ENCODE measurements around the gene RPS4Y1. TPM values are rescaled to one million over a fixed set of nuclear protein-coding genes. Genes with fewer than 3 reads are reported as not detected.
"Not testable (repeated sequence)": the region's sequence is repeated elsewhere in the genome, so short reads cannot be mapped to it uniquely, and the experiment has no call there.

RPS4Y1 gene
- total RNA-seq, 1 experiment from 2014 or later = 432 TPM

GRCh38 chrY:2857068-2857467 lies 15.7 kb downstream of the RPS4Y1 start:
- Histone ChIP-seq H3K4me3 (no peak overlapping the region), H3K27me3 (replicated peaks) (no peaks in the 10 kb centered on the region), H3K4me1 (replicated peaks) (peaks cover 44% of the 10 kb centered on the region), H3K27ac (peak overlapping the region; percentile 46), H3K36me3 (peaks cover 71% of the 10 kb centered on the region), H3K9me3 (replicated peaks) (no peaks in the 10 kb centered on the region)
- DNase-seq (ENCODE audit: low read depth in 1 of 2, low spot score in 2 of 2) = no peak

- H3K27ac ChIP-seq = peak overlapping the region; percentile 87
- peak; percentile 74 to 78 for DNase-seq (ENCODE audit: low read depth in 1 of 2, low spot score in 2 of 2)
- no peak overlapping the region for H3K4me3 ChIP-seq
Measured at GRCh38 chrY:2857686-2858085, 16.3 kb downstream of the RPS4Y1 start.

GRCh38 chrY:2859782-2860181 lies 18.4 kb downstream of the RPS4Y1 start:
- Histone ChIP-seq H3K27ac (peak overlapping the region; percentile 87), H3K36me3 (peaks cover 74% of the 10 kb centered on the region), H3K27me3 (replicated peaks) (no peaks in the 10 kb centered on the region), H3K4me1 (replicated peaks) (peaks cover 44% of the 10 kb centered on the region), H3K9me3 (replicated peaks) (no peaks in the 10 kb centered on the region), H3K4me3 (no peak overlapping the region)
- peak in 1 of 2 experiments; percentile 12 for DNase-seq (ENCODE audit: low read depth in 1 of 2, low spot score in 2 of 2)

More at GRCh38 chrY:2857686-2858085, 16.3 kb downstream of the RPS4Y1 start:
- Histone ChIP-seq H3K9me3 (replicated peaks) (no peaks in the 10 kb centered on the region), H3K27me3 (replicated peaks) (no peaks in the 10 kb centered on the region), H3K36me3 (peaks cover 71% of the 10 kb centered on the region), H3K4me1 (replicated peaks) (peaks cover 44% of the 10 kb centered on the region)

- H3K9me3 ChIP-seq (replicated peaks) = no peaks in the 10 kb centered on the region
- no peaks in the 10 kb centered on the region for H3K27me3 ChIP-seq (replicated peaks)
- peaks cover 71% of the 10 kb centered on the region for H3K36me3 ChIP-seq
- peak in 1 of 2 experiments; percentile 55 for DNase-seq (ENCODE audit: low read depth in 1 of 2, low spot score in 2 of 2)
- H3K4me1 ChIP-seq (replicated peaks) = peaks cover 44% of the 10 kb centered on the region
- H3K27ac ChIP-seq = peak overlapping the region; percentile 87
- H3K4me3 ChIP-seq = no peak overlapping the region
Measured at GRCh38 chrY:2860511-2860910, 19.1 kb downstream of the RPS4Y1 start.

DNA sequence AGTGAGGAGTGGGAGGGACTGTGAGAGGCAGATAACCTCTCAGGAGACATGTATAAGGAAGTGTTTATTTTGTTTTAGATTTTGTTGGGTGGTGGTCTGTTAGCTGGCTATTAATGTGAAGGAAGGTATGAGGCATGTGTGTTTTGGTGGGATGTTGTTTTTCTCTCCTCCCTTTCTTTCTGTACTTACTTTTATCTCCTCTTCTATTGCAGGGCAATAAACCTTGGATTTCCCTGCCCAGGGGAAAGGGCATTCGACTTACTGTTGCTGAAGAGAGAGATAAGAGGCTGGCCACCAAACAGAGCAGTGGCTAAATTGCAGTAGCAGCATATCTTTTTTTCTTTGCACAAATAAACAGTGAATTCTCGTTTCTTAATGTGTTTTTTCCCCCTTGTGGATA lies 25.2 kb downstream of the RPS4Y1 start:
- DNase-seq (ENCODE audit: low read depth in 1 of 2, low spot score in 2 of 2) = no peak
- Histone ChIP-seq H3K36me3 (peaks cover 61% of the 10 kb centered on the region), H3K27ac (no peak overlapping the region), H3K4me3 (no peak overlapping the region), H3K9me3 (replicated peaks) (no peaks in the 10 kb centered on the region), H3K4me1 (replicated peaks) (peaks cover 1% of the 10 kb centered on the region; the same call in 1 of the 2 replicates), H3K27me3 (replicated peaks) (no peaks in the 10 kb centered on the region)

- Histone ChIP-seq H3K4me1 (replicated peaks) (no peaks in the 10 kb centered on the region), H3K36me3 (peaks cover 56% of the 10 kb centered on the region), H3K9me3 (replicated peaks) (no peaks in the 10 kb centered on the region), H3K27me3 (replicated peaks) (no peaks in the 10 kb centered on the region), H3K27ac (no peak overlapping the region), H3K4me3 (no peak overlapping the region)
- DNase-seq (ENCODE audit: low read depth in 1 of 2, low spot score in 2 of 2) = no peak
Measured at GRCh38 chrY:2867469-2867868, 26.1 kb downstream of the RPS4Y1 start.

DNA sequence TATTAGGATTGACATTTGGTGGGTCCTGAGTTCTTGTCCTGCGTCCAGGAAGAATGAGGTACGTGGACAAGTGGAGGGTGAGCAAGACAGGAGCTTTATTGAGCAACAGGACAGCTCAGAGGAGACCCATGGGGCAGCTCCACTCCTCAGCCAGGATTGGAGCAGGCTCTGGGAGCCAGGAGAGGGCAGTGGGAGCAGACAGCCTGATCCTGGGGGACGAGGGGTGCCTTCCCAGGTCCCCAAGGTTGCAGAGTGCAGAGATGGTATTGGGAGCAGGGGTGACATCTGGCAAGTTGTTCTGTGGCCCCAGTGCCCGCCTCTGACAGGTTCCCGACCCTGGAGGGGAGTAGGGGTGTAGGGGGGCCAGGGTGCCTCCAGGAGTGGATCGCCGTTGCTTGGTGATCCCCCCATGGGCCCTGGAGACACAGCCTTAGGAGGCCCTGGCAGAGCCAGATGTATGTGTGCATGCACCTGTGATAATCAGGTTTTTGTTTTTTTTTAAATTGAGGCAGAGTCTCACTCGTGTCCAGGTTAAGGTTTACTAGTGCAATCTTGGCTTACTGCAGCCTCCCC lies 26.7 kb downstream of the RPS4Y1 start:
- Histone ChIP-seq H3K9me3 (replicated peaks) (no peaks in the 10 kb centered on the region), H3K36me3 (peaks cover 50% of the 10 kb centered on the region), H3K4me3 (no peak overlapping the region), H3K27ac (no peak overlapping the region), H3K4me1 (replicated peaks) (no peaks in the 10 kb centered on the region), H3K27me3 (replicated peaks) (no peaks in the 10 kb centered on the region)
- DNase-seq (ENCODE audit: low read depth in 1 of 2, low spot score in 2 of 2) = no peak

GRCh38 chrY:2872234-2872633 lies 30.8 kb downstream of the RPS4Y1 start:
- not testable (repeated sequence) for H3K4me1 ChIP-seq (replicated peaks); H3K9me3 ChIP-seq (replicated peaks); H3K27me3 ChIP-seq (replicated peaks); H3K4me3 ChIP-seq; H3K27ac ChIP-seq; DNase-seq (ENCODE audit: low read depth in 1 of 2, low spot score in 2 of 2)
- H3K36me3 ChIP-seq = peaks cover 17% of the 10 kb centered on the region

DNA sequence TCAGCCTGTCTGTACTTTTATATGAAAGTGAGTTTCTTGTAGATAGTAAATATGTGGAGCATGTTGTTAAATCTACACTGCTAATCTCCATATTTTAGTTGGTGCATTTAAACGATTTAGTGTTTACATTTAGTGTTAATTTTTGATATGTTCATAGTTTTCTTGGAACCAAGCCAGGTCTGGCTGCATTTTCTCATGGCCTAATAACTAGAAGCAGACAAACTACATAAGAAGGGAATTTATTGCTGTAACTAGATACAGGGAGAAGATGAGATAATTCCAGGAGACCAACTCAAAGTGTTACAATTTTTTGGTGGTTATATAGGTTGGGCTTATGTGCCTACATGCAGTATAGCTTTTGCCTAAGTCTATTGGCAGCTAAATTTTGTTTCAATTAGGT lies 32.8 kb downstream of the RPS4Y1 start:
- H3K27me3 ChIP-seq (replicated peaks) = no peaks in the 10 kb centered on the region
- H3K9me3 ChIP-seq (replicated peaks) = no peaks in the 10 kb centered on the region
- no peaks in the 10 kb centered on the region for H3K36me3 ChIP-seq
- no peaks in the 10 kb centered on the region for H3K4me1 ChIP-seq (replicated peaks)
- H3K4me3 ChIP-seq = no peak overlapping the region
- no peak overlapping the region for H3K27ac ChIP-seq
- no peak for DNase-seq (ENCODE audit: low read depth in 1 of 2, low spot score in 2 of 2)

- Histone ChIP-seq H3K36me3 (no peaks in the 10 kb centered on the region), H3K4me3 (no peak overlapping the region), H3K9me3 (replicated peaks) (no peaks in the 10 kb centered on the region), H3K4me1 (replicated peaks) (peaks cover 16% of the 10 kb centered on the region), H3K27ac (no peak overlapping the region), H3K27me3 (replicated peaks) (no peaks in the 10 kb centered on the region)
- no peak for DNase-seq (ENCODE audit: low read depth in 1 of 2, low spot score in 2 of 2)
Measured at GRCh38 chrY:2883561-2883960, 42.2 kb downstream of the RPS4Y1 start.

DNA sequence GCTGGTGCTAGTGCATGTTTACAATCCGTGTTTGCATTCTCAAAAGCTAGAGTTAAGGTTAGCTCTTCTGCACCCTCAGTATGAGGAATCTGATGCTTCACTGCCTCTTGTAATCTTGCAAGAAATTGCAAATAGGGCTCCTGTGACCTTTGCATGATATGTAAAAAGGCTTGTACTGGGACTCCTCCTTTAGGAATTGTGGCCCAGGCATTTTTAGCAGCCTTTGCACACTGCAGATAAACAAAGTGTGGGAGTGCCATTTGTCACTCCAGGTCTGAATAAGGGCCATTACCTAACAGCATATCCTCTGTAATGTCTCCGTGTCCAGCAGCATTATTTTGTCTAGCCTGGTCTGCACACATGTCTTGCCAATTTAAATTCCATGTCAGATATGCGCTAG lies 44.5 kb downstream of the RPS4Y1 start:
- no peaks in the 10 kb centered on the region for H3K36me3 ChIP-seq

DNA sequence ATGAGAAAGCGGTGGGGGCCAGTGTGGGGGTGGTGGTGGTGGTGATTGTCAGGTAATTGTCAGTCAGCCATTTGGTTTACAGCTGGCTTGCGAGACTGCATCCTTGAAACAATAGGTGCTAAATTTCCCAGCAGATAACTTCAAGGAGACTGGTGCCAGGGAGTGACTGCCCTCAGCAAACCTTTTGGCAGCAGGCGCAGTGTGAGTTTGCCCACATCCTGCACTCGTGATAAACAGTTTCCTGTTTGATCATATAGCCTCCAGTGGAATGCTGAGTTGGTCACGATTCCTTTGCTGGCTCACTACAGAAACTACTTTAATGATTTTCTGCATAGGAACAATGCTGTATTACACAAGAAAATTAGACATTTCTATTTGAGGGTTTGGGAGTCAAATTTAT lies 46.0 kb downstream of the RPS4Y1 start:
- H3K36me3 ChIP-seq = no peaks in the 10 kb centered on the region
- no peaks in the 10 kb centered on the region for H3K27me3 ChIP-seq (replicated peaks)
- H3K4me1 ChIP-seq (replicated peaks) = peaks cover 20% of the 10 kb centered on the region
- no peaks in the 10 kb centered on the region for H3K9me3 ChIP-seq (replicated peaks)
- H3K27ac ChIP-seq = peak overlapping the region; percentile 77
- H3K4me3 ChIP-seq = no peak overlapping the region
- peak; percentile 26 to 55 for DNase-seq (ENCODE audit: low read depth in 1 of 2, low spot score in 2 of 2)

More for the DNA sequence above, 44.5 kb downstream of the RPS4Y1 start:
- DNase-seq (ENCODE audit: low read depth in 1 of 2, low spot score in 2 of 2) = no peak
- Histone ChIP-seq H3K27ac (no peak overlapping the region), H3K9me3 (replicated peaks) (no peaks in the 10 kb centered on the region), H3K27me3 (replicated peaks) (no peaks in the 10 kb centered on the region), H3K4me3 (no peak overlapping the region), H3K4me1 (replicated peaks) (peaks cover 20% of the 10 kb centered on the region)

GRCh38 chrY:2887955-2888354 lies 46.6 kb downstream of the RPS4Y1 start:
- Histone ChIP-seq H3K4me3 (no peak overlapping the region), H3K4me1 (replicated peaks) (peaks cover 20% of the 10 kb centered on the region), H3K27ac (peak overlapping the region; percentile 77), H3K9me3 (replicated peaks) (no peaks in the 10 kb centered on the region), H3K27me3 (replicated peaks) (no peaks in the 10 kb centered on the region), H3K36me3 (no peaks in the 10 kb centered on the region)
- DNase-seq (ENCODE audit: low read depth in 1 of 2, low spot score in 2 of 2) = no peak

GRCh38 chrY:2893471-2893870 lies 52.1 kb downstream of the RPS4Y1 start:
- H3K27ac ChIP-seq = no peak overlapping the region
- H3K4me3 ChIP-seq = no peak overlapping the region
- H3K36me3 ChIP-seq = no peaks in the 10 kb centered on the region

GRCh38 chrY:2896050-2896449 lies 54.6 kb downstream of the RPS4Y1 start:
- Histone ChIP-seq H3K4me1 (replicated peaks) (no peaks in the 10 kb centered on the region), H3K9me3 (replicated peaks) (no peaks in the 10 kb centered on the region), H3K36me3 (no peaks in the 10 kb centered on the region), H3K27me3 (replicated peaks) (no peaks in the 10 kb centered on the region), H3K4me3 (no peak overlapping the region), H3K27ac (no peak overlapping the region)
- no peak for DNase-seq (ENCODE audit: low read depth in 1 of 2, low spot score in 2 of 2)

More at GRCh38 chrY:2893471-2893870, 52.1 kb downstream of the RPS4Y1 start:
- peaks cover 4% of the 10 kb centered on the region for H3K4me1 ChIP-seq (replicated peaks)
- no peak for DNase-seq (ENCODE audit: low read depth in 1 of 2, low spot score in 2 of 2)
- H3K27me3 ChIP-seq (replicated peaks) = no peaks in the 10 kb centered on the region
- H3K9me3 ChIP-seq (replicated peaks) = no peaks in the 10 kb centered on the region

Data from SJSA1 (cell line).